Measurements from ENCODE around the gene PNMA6E.

- TF ChIP-seq TEAD4 (IDR thresholded peaks at IDR 0.05; ENCODE audit: low read length) (no peak), TEAD4 (CRISPR knock-in tag; IDR thresholded peaks at IDR 0.05; ENCODE audit: borderline replicate concordance) (no peak), ELK3 (CRISPR knock-in tag; IDR thresholded peaks at IDR 0.05) (no peak), TEAD1 (CRISPR knock-in tag; IDR thresholded peaks at IDR 0.05) (no peak), MCM2 (IDR thresholded peaks at IDR 0.05; ENCODE audit: low read depth) (no peak), FOXA1 (IDR thresholded peaks at IDR 0.05; ENCODE audit: borderline replicate concordance) (no peak), CTCF (IDR thresholded peaks at IDR 0.05 in 2 of 3, conservative IDR thresholded peaks at IDR 0.05 in 1 of 3; ENCODE audit: insufficient read depth in 2 of 3, low read depth in 1 of 3, low read length in 3 of 3) (no peak), SMARCC2 (IDR thresholded peaks at IDR 0.05; ENCODE audit: low read depth) (no peak), MAX (CRISPR knock-in tag; IDR thresholded peaks at IDR 0.05) (no peak), FOXK2 (conservative IDR thresholded peaks at IDR 0.05 in 1 of 2, IDR thresholded peaks at IDR 0.05 in 1 of 2; ENCODE audit: low read depth in 2 of 2) (no peak), ZNF324 (CRISPR knock-in tag; IDR thresholded peaks at IDR 0.05) (no peak)
Observed at GRCh38 chrX:153430796-153431195, 29.6 kb upstream of the PNMA6E start.

Measured in K562 (cell line).